SJSA1 (cell line): ENCODE measurements around the gene ROGDI. TPM values are rescaled to one million over a fixed set of nuclear protein-coding genes. Genes with fewer than 3 reads are reported as not detected.

Experiments
- total RNA-seq: library from RNA; depleted of rRNA; stranded (reverse); fragments of >200 nt; shearing (Covaris generic); gene quantifications from 2 replicates; pipeline ENCODE4 v1.2.3, GENCODE V29; 2014; rRNA removed

ROGDI gene
- total RNA-seq, 1 experiment from 2014 or later: 15.1 TPM

Other genes with a start within 250 kb of the ROGDI start
- not detected in 2 replicates for gene C16orf96, start 246.3 kb downstream of the ROGDI start, total RNA-seq
- 6.1 and 9.6 TPM in 2 replicates for gene UBALD1, start 187.7 kb downstream of the ROGDI start, total RNA-seq
- 9.1 and 15.0 TPM in 2 replicates for gene MGRN1, start 177.8 kb downstream of the ROGDI start, total RNA-seq
- gene NUDT16L1, start 109.1 kb downstream of the ROGDI start, total RNA-seq: 63.5 and 83.0 TPM in 2 replicates
- 20.9 and 21.9 TPM in 2 replicates for gene ANKS3, start 68.4 kb downstream of the ROGDI start, total RNA-seq
- gene DNAAF8, start 68.1 kb downstream of the ROGDI start, total RNA-seq: 0.38 and 1.1 TPM in 2 replicates
- gene ZNF500, start 35.5 kb downstream of the ROGDI start, total RNA-seq: 8.8 and 15.1 TPM in 2 replicates
- gene SEPTIN12, start 14.3 kb downstream of the ROGDI start, total RNA-seq: not detected in 2 replicates
- not detected in 2 replicates for gene SMIM22, start 7.3 kb downstream of the ROGDI start, total RNA-seq
- gene GLYR1, start 44.7 kb upstream of the ROGDI start, total RNA-seq: 35.2 and 49.0 TPM in 2 replicates
- gene UBN1, start 44.8 kb upstream of the ROGDI start, total RNA-seq: 30.8 and 31.5 TPM in 2 replicates
- gene PPL, start 134.5 kb upstream of the ROGDI start, total RNA-seq: 0.11 TPM in 1 of 2 replicates, not detected in the other
- gene SEC14L5, start 155.7 kb upstream of the ROGDI start, total RNA-seq: not detected in 2 replicates
- 12.1 and 31.5 TPM in 2 replicates for gene NAGPA, start 231.3 kb upstream of the ROGDI start, total RNA-seq